ENCODE measurements around the gene TFCP2. TPM values are rescaled to one million over a fixed set of nuclear protein-coding genes. Genes with fewer than 3 reads are reported as not detected.

TFCP2 gene
- total RNA-seq, 5 donors from 2014 or later (not counting 1 experiment from before 2014, with no cell fraction given), result 26.8 to 31.8 (median 30.0) TPM

- ChIA-PET POLR2A (interaction anchor here in 1 of 2 donors (0.6 kb wide), 1 partner anchor 266 kb away, joined by 6 read pairs; no protein-coding TSS in a partner anchor), CTCF (interaction anchor here in 1 of 2 donors (0.7 kb wide), 1 partner anchor 172 kb away, joined by 4 read pairs; no protein-coding TSS in a partner anchor)
- Histone ChIP-seq H3K4me3 (ENCODE audit: control insufficient read depth in 1 of 2, extremely low read depth in 1 of 2, low read length in 1 of 2) (no peak overlapping the region), H3K9me3 (no peaks in the 10 kb centered on the region), H3K27ac (ENCODE audit: low read length) (no peak overlapping the region), H3K36me3 (ENCODE audit: control insufficient read depth in 2 of 2, extremely low read depth in 1 of 2, insufficient read depth in 1 of 2, low read length in 1 of 2) (peaks cover 15 to 81% of the 10 kb centered on the region in 2 donors), H3K4me1 (ENCODE audit: control insufficient read depth in 1 of 2, extremely low read depth in 1 of 2, insufficient read depth in 2 of 2, low read length in 2 of 2) (no peaks in the 10 kb centered on the region), H3K27me3 (replicated peaks in 1 of 2; ENCODE audit: control insufficient read depth in 2 of 2, extremely low read depth in 1 of 2, insufficient read depth in 2 of 2, low read length in 1 of 2) (no peaks in the 10 kb centered on the region)
- H3K9me3 Mint-ChIP-seq, result no peaks in the 10 kb centered on the region
- H3K4me1 Mint-ChIP-seq, result peaks cover 5 to 9% (median 9%) of the 10 kb centered on the region in 3 donors
- WGBS (ENCODE audit: insufficient coverage), result no CpG with 5 or more reads among the region's 2 CpGs
- no peak overlapping the region for H3K27ac Mint-ChIP-seq
- DNase-seq, result no peak
- no peak overlapping the region for H3K4me3 Mint-ChIP-seq
- ATAC-seq (replicated peaks in 1 of 4), result no peak
- H3K36me3 Mint-ChIP-seq, result peaks cover 54% of the 10 kb centered on the region
- H3K27me3 Mint-ChIP-seq, result no peaks in the 10 kb centered on the region
Measured at GRCh38 chr12:51055060-51055459, 117.9 kb downstream of the TFCP2 start.

DNA sequence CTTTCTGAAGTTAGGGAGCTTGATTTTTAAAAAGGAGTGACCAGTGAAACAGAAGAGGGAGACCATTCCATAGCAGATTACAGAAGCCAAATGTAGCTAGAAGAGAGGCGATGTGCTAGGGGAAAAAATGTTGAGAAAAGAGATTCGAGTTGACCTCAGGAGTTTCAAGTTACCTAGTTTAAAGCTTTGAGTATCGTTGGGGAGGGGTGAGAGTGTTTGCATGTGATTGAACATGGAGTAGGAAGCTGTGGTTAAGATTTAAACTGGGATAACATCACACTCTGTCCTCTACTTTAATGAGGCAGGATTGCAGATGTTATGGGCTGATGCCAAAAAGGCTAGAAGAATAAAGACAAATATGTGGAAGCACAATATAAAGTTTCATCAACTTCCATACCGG is 121.1 kb downstream of the TFCP2 start:
- H3K4me3 Mint-ChIP-seq, result no peak overlapping the region
- H3K27ac Mint-ChIP-seq, result peak overlapping the region in 1 of 2 donors; percentile 5

DNA sequence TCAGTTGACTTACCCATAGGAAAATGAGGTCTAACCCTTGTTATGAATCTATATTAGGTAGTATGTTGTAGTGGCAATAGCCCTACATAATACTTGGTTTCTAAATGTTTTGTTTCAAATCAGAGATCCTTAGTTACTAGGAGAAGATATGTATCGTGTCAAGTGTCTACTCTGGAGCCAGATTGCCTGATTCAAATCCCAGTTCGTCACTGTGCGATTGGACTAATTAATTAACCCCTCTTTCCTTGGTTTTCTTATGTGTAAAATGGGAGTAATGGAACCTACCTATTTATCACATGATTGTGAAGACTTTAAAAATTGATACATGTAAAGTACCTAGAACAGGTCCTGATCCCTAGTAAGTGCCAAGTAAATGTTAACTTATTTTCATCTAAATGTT is 123.4 kb downstream of the TFCP2 start:
- Histone ChIP-seq H3K4me3 (ENCODE audit: control insufficient read depth in 1 of 2, extremely low read depth in 1 of 2, low read length in 1 of 2) (peak overlapping the region in 1 of 2 donors; percentile 67), H3K27ac (ENCODE audit: low read length) (peak overlapping the region; percentile 93), H3K9me3 (no peaks in the 10 kb centered on the region), H3K27me3 (replicated peaks in 1 of 2; ENCODE audit: control insufficient read depth in 2 of 2, extremely low read depth in 1 of 2, insufficient read depth in 2 of 2, low read length in 1 of 2) (no peaks in the 10 kb centered on the region), H3K4me1 (ENCODE audit: control insufficient read depth in 1 of 2, extremely low read depth in 1 of 2, insufficient read depth in 2 of 2, low read length in 2 of 2) (peaks cover 12 to 22% of the 10 kb centered on the region in 2 experiments), H3K36me3 (ENCODE audit: control insufficient read depth in 2 of 2, extremely low read depth in 1 of 2, insufficient read depth in 1 of 2, low read length in 1 of 2) (peaks cover 4 to 30% of the 10 kb centered on the region in 2 donors)
- POLR2A ChIA-PET, result no interaction called here
- peak overlapping the region; percentile 93 to 99 (median 96) for H3K4me3 Mint-ChIP-seq
- H3K9me3 Mint-ChIP-seq, result no peaks in the 10 kb centered on the region
- no peaks in the 10 kb centered on the region for H3K27me3 Mint-ChIP-seq
- peaks cover 24% of the 10 kb centered on the region for H3K36me3 Mint-ChIP-seq
- peaks cover 35 to 39% (median 39%) of the 10 kb centered on the region in 3 donors for H3K4me1 Mint-ChIP-seq
- ATAC-seq (replicated peaks in 1 of 4) (no peak), DNase-seq (no peak)
- H3K27ac Mint-ChIP-seq, result peak overlapping the region; percentile 94 to 97
- no CpG with 5 or more reads among the region's 3 CpGs for WGBS (ENCODE audit: insufficient coverage)
- CTCF ChIA-PET, result interaction anchor here in 1 of 2 donors (1.1 kb wide), 1 partner anchor 8 kb away, joined by 3 read pairs; no protein-coding TSS in a partner anchor

More for the DNA sequence above, 121.1 kb downstream of the TFCP2 start:
- H3K36me3 Mint-ChIP-seq, result peaks cover 33% of the 10 kb centered on the region
- Histone ChIP-seq H3K4me1 (ENCODE audit: control insufficient read depth in 1 of 2, extremely low read depth in 1 of 2, insufficient read depth in 2 of 2, low read length in 2 of 2) (peaks cover 12 to 22% of the 10 kb centered on the region in 2 experiments), H3K36me3 (ENCODE audit: control insufficient read depth in 2 of 2, extremely low read depth in 1 of 2, insufficient read depth in 1 of 2, low read length in 1 of 2) (peaks cover 7 to 51% of the 10 kb centered on the region in 2 donors), H3K27ac (ENCODE audit: low read length) (no peak overlapping the region), H3K4me3 (ENCODE audit: control insufficient read depth in 1 of 2, extremely low read depth in 1 of 2, low read length in 1 of 2) (no peak overlapping the region), H3K27me3 (replicated peaks in 1 of 2; ENCODE audit: control insufficient read depth in 2 of 2, extremely low read depth in 1 of 2, insufficient read depth in 2 of 2, low read length in 1 of 2) (no peaks in the 10 kb centered on the region), H3K9me3 (no peaks in the 10 kb centered on the region)
- no peaks in the 10 kb centered on the region for H3K9me3 Mint-ChIP-seq
- ChIA-PET POLR2A (no interaction called here), CTCF (interaction anchor here (0.5 to 0.7 kb wide), 3 partner anchors 15 to 39 kb away, joined by 3 to 5 read pairs (median 3); no protein-coding TSS in a partner anchor)
- H3K27me3 Mint-ChIP-seq, result no peaks in the 10 kb centered on the region
- no CpG with 5 or more reads among the region's 4 CpGs for WGBS (ENCODE audit: insufficient coverage)
- no peak for ATAC-seq (replicated peaks in 1 of 4)
- peaks cover 31 to 37% (median 36%) of the 10 kb centered on the region in 3 donors for H3K4me1 Mint-ChIP-seq
- DNase-seq, result no peak

GRCh38 chr12:51048661-51049251 is 124.2 kb downstream of the TFCP2 start:
- CTCF ChIA-PET, result interaction anchor here in 1 of 2 donors (0.6 to 1.3 kb wide), 3 partner anchors 9 to 293 kb away, joined by 3 to 4 read pairs (median 3); no protein-coding TSS in a partner anchor
- Histone ChIP-seq H3K4me3 (ENCODE audit: control insufficient read depth in 1 of 2, extremely low read depth in 1 of 2, low read length in 1 of 2) (peak overlapping the region; percentile 67 to 84), H3K27me3 (replicated peaks in 1 of 2; ENCODE audit: control insufficient read depth in 2 of 2, extremely low read depth in 1 of 2, insufficient read depth in 2 of 2, low read length in 1 of 2) (no peaks in the 10 kb centered on the region), H3K4me1 (ENCODE audit: control insufficient read depth in 1 of 2, extremely low read depth in 1 of 2, insufficient read depth in 2 of 2, low read length in 2 of 2) (peaks cover 12 to 22% of the 10 kb centered on the region in 2 experiments), H3K36me3 (ENCODE audit: control insufficient read depth in 2 of 2, extremely low read depth in 1 of 2, insufficient read depth in 1 of 2, low read length in 1 of 2) (peaks cover 0 to 22% of the 10 kb centered on the region in 2 donors), H3K27ac (ENCODE audit: low read length) (peak overlapping the region; percentile 93), H3K9me3 (no peaks in the 10 kb centered on the region)
- Mint-ChIP-seq H3K9me3 (no peaks in the 10 kb centered on the region), H3K27ac (peak overlapping the region; percentile 94 to 97), H3K4me1 (peaks cover 35 to 39% (median 39%) of the 10 kb centered on the region in 3 donors), H3K27me3 (no peaks in the 10 kb centered on the region), H3K4me3 (peak overlapping the region; percentile 93 to 99 (median 96)), H3K36me3 (peaks cover 16% of the 10 kb centered on the region)
- ATAC-seq (replicated peaks in 1 of 4) (no peak), DNase-seq (peak in 5 of 35 experiments; percentile 4 to 72 (median 15))
- POLR2A ChIA-PET, result interaction anchor here (0.6 to 1.0 kb wide), 4 partner anchors 22 to 283 kb away, joined by 3 to 4 read pairs (median 4); partner anchors contain the start of gene SLC11A2 (in 1 of the 2)
- 3% methylated on average over 6 of the region's 14 CpGs for WGBS (ENCODE audit: insufficient coverage)

DNA sequence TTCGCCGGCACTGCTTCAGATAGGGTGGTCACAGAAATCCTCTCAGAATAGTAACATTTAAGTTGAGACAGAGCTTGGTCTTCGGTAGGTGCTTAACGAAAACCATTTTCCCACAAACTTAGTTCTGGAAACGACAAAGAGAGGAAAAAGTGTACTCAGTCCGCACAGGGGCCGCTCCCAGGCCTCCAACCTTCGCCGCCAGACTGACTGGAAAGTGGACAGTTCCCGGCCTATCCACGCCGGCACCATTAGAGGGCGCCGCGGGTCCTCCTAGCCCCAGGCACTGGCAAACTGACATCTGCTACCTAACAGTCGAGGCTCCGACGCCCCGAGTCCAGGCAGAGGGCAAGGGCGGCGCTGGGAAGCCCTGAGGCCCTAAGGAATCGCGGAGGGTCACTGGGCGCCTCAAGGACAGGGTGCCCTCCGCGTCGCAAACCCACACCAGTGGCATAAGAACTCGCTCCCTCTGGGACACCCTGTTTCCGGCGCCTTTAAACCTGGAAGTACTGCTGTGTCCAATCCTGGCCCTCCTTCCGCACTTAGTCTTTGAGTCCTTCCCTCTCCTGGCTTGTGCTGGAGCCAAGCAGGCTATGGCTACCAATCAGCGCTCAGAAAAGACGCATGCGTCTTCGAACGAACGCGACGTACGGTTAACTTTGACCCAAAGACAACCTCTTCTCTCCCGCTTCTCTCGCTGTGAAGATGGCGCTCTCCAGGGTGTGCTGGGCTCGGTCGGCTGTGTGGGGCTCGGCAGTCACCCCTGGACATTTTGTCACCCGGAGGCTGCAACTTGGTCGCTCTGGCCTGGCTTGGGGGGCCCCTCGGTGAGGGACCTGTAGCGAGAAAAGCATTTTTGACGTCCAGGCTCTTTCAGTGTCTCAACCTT is 125.0 kb downstream of the TFCP2 start, which contains the start of gene LETMD1:
Gene LETMD1 (plus strand): TSS at position 673 of the 886 bp plus-strand sequence. CDS start 30 bp downstream, at position 703.
- peaks cover 0 to 14% of the 10 kb centered on the region in 2 donors for H3K36me3 ChIP-seq (ENCODE audit: control insufficient read depth in 2 of 2, extremely low read depth in 1 of 2, insufficient read depth in 1 of 2, low read length in 1 of 2)
- Mint-ChIP-seq H3K27ac (peak within 1 kb of the TSS; percentile 94 to 97), H3K4me3 (peak within 1 kb of the TSS; percentile 93 to 99 (median 96)), H3K4me1 (peaks cover 35 to 39% (median 39%) of the 10 kb centered on the region in 3 donors), H3K9me3 (no peaks in the 10 kb centered on the region), H3K36me3 (peaks cover 8% of the 10 kb centered on the region), H3K27me3 (no peaks in the 10 kb centered on the region)
- ChIA-PET POLR2A (interaction anchor here (0.6 to 1.0 kb wide), 5 partner anchors 13 to 282 kb away, joined by 3 to 4 read pairs (median 3); partner anchors contain the start of gene SLC11A2 (in 1 of the 2)), CTCF (interaction anchor here (0.6 to 1.3 kb wide), 6 partner anchors 9 to 321 kb away, joined by 3 to 7 read pairs (median 3); no protein-coding TSS in a partner anchor)
- peak within 1 kb of the TSS; percentile 93 for H3K27ac ChIP-seq (ENCODE audit: low read length)
- no peaks in the 10 kb centered on the region for H3K27me3 ChIP-seq (replicated peaks in 1 of 2; ENCODE audit: control insufficient read depth in 2 of 2, extremely low read depth in 1 of 2, insufficient read depth in 2 of 2, low read length in 1 of 2)
- under 1% methylated on average over 42 of the region's 51 CpGs for WGBS (ENCODE audit: insufficient coverage)
- H3K4me3 ChIP-seq (ENCODE audit: control insufficient read depth in 1 of 2, extremely low read depth in 1 of 2, low read length in 1 of 2), result peak within 1 kb of the TSS; percentile 67 to 84
- peaks cover 12 to 22% of the 10 kb centered on the region in 2 experiments for H3K4me1 ChIP-seq (ENCODE audit: control insufficient read depth in 1 of 2, extremely low read depth in 1 of 2, insufficient read depth in 2 of 2, low read length in 2 of 2)
- DNase-seq (peak; percentile 82 to 97 (median 90)), ATAC-seq (replicated peaks in 1 of 4) (peak; percentile 96 to 97 (median 97))
- H3K9me3 ChIP-seq, result no peaks in the 10 kb centered on the region
